Vagina (tissue), 2 donors: ENCODE measurements around the gene UCK1. TPM values are rescaled to one million over a fixed set of nuclear protein-coding genes. Genes with fewer than 3 reads are reported as not detected.

ENCODE experiments used
- DNase-seq, 2 donors: peaks; one replicate each; pipeline ENCODE4 v3.0.0-alpha.2; 2017; ENCODE audit errors: extremely low spot score in 2 of 2
- H3K27ac ChIP-seq: fragments of 200-600 bp; sonication (generic); one replicate; pipeline ENCODE4 v1.5.1; 2019
- H3K27me3 ChIP-seq: fragments of 200-600 bp; sonication (generic); one replicate; pipeline ENCODE4 v1.5.1; 2019
- H3K36me3 ChIP-seq, 2 donors: fragments of 200-600 bp; sonication (generic); one replicate each; pipeline ENCODE4 v1.5.1; 2017 to 2019
- H3K4me1 ChIP-seq: fragments of 200-600 bp; sonication (generic); one replicate; pipeline ENCODE4 v1.5.1; 2019
- H3K4me3 ChIP-seq, 2 donors: fragments of 200-600 bp; sonication (generic); 1 replicate in 1 of 2; 2 replicates in 1 of 2; pipeline ENCODE4 v1.5.1; 2016 to 2019
- H3K9me3 ChIP-seq: fragments of 200-600 bp; sonication (generic); one replicate; pipeline ENCODE4 v1.5.1; 2019
- CTCF ChIP-seq, 3 experiments: fragments of 450-650 bp in 2 of 3; fragments of 200-600 bp in 1 of 3; sonication (generic) in 1 of 3; IDR thresholded peaks; one replicate each; pipeline ENCODE4 v1.5.1; 2017 to 2019; ENCODE audit warnings: antibody characterized with exemption in 3 of 3, mild to moderate bottlenecking in 2 of 3, moderate library complexity in 2 of 3
- POLR2A ChIP-seq, 2 donors: fragments of 450-650 bp; IDR thresholded peaks; one replicate each; pipeline ENCODE4 v1.6.1; 2017; ENCODE audit warnings: antibody characterized with exemption in 2 of 2, mild to moderate bottlenecking in 2 of 2, moderate library complexity in 2 of 2
- POLR2AphosphoS5 ChIP-seq, 2 donors: sonication (generic); formaldehyde crosslinking; IDR thresholded peaks; one replicate each; pipeline ENCODE4 v1.9.0; 2017; ENCODE audit warnings: antibody characterized with exemption in 2 of 2, mild to moderate bottlenecking in 2 of 2, low read depth in 1 of 2; ENCODE audit not compliant: insufficient read depth in 1 of 2
- intact Hi-C: fragments of 100-400 bp; cut with DNase I; formaldehyde crosslinking; loops from one replicate; pipeline ENCODE4 v1.15.1; 2023
- total RNA-seq: library from RNA; depleted of rRNA; stranded (reverse); fragments of >200 nt; gene quantifications from one replicate; pipeline ENCODE4 v1.2.3, GENCODE V29; 2016

The UCK1 gene
- total RNA-seq, 1 donor from 2014 or later: 37.3 TPM

GRCh38 chr9:131524665-131525315 lies 6.3 kb downstream of the UCK1 start:
- intact Hi-C loops: no loop called here
- DNase-seq: no peak
- Histone ChIP-seq H3K36me3 (peaks cover 0 to 81% of the 10 kb centered on the region in 2 donors), H3K4me1 (peaks cover 5% of the 10 kb centered on the region), H3K27ac (no peak overlapping the region), H3K9me3 (no peaks in the 10 kb centered on the region), H3K27me3 (no peaks in the 10 kb centered on the region), H3K4me3 (no peak overlapping the region)
- no peak for TF ChIP-seq POLR2AphosphoS5 (IDR thresholded peaks at IDR 0.05; ENCODE audit: insufficient read depth in 1 of 2, low read depth in 1 of 2)
- TF ChIP-seq POLR2A (IDR thresholded peaks at IDR 0.05): no peak
- no peak for TF ChIP-seq CTCF (IDR thresholded peaks at IDR 0.05)

GRCh38 chr9:131523451-131524435 lies 7.3 kb downstream of the UCK1 start:
- Histone ChIP-seq H3K36me3 (peaks cover 0 to 82% of the 10 kb centered on the region in 2 donors), H3K4me1 (no peaks in the 10 kb centered on the region), H3K27me3 (no peaks in the 10 kb centered on the region), H3K9me3 (no peaks in the 10 kb centered on the region), H3K27ac (no peak overlapping the region), H3K4me3 (no peak overlapping the region)
- DNase-seq: no peak
- intact Hi-C loops: no loop called here
- TF ChIP-seq POLR2AphosphoS5 (IDR thresholded peaks at IDR 0.05; ENCODE audit: insufficient read depth in 1 of 2, low read depth in 1 of 2): no peak
- TF ChIP-seq CTCF (IDR thresholded peaks at IDR 0.05): no peak
- no peak for TF ChIP-seq POLR2A (IDR thresholded peaks at IDR 0.05)

- Histone ChIP-seq H3K4me1 (no peaks in the 10 kb centered on the region), H3K27ac (no peak overlapping the region), H3K27me3 (no peaks in the 10 kb centered on the region), H3K4me3 (no peak overlapping the region), H3K36me3 (peaks cover 0 to 82% of the 10 kb centered on the region in 2 donors), H3K9me3 (no peaks in the 10 kb centered on the region)
- TF ChIP-seq POLR2A (IDR thresholded peaks at IDR 0.05): no peak
- TF ChIP-seq CTCF (IDR thresholded peaks at IDR 0.05): no peak
- no peak for TF ChIP-seq POLR2AphosphoS5 (IDR thresholded peaks at IDR 0.05; ENCODE audit: insufficient read depth in 1 of 2, low read depth in 1 of 2)
- no peak for DNase-seq
- intact Hi-C loops: no loop called here
These were observed 8.0 kb downstream of the UCK1 start for GRCh38 chr9:131523086-131523388.

- H3K4me1 ChIP-seq: no peaks in the 10 kb centered on the region
- H3K27me3 ChIP-seq: no peaks in the 10 kb centered on the region
- H3K9me3 ChIP-seq: no peaks in the 10 kb centered on the region
- H3K36me3 ChIP-seq: peaks cover 0 to 82% of the 10 kb centered on the region in 2 donors
- TF ChIP-seq POLR2A (IDR thresholded peaks at IDR 0.05) (no peak), CTCF (IDR thresholded peaks at IDR 0.05) (no peak), POLR2AphosphoS5 (IDR thresholded peaks at IDR 0.05; ENCODE audit: insufficient read depth in 1 of 2, low read depth in 1 of 2) (no peak)
- DNase-seq: no peak
- H3K27ac ChIP-seq: no peak overlapping the region
- no peak overlapping the region for H3K4me3 ChIP-seq
- intact Hi-C loops: no loop called here
These were observed 8.6 kb downstream of the UCK1 start for GRCh38 chr9:131522257-131523085.
